Uterus (tissue), 2 donors: ENCODE data around the gene CYBRD1.

ENCODE experiments used
- POLR2A ChIP-seq, 2 donors: fragments of 450-650 bp; IDR thresholded peaks; one replicate each; pipeline ENCODE4 v1.6.1; 2016; ENCODE audit warnings: antibody characterized with exemption in 2 of 2, mild to moderate bottlenecking in 1 of 2, moderate library complexity in 1 of 2
- TF ChIP-seq, protein P1 (sequence below), 4 experiments: fragments of 200-600 bp in 2 of 4; fragments of 450-650 bp in 2 of 4; sonication (generic) in 2 of 4; IDR thresholded peaks; one replicate each; pipeline ENCODE4 v1.5.1; 2016 to 2019; ENCODE audit warnings: antibody characterized with exemption in 4 of 4, mild to moderate bottlenecking in 2 of 4, moderate library complexity in 1 of 4

DNA sequence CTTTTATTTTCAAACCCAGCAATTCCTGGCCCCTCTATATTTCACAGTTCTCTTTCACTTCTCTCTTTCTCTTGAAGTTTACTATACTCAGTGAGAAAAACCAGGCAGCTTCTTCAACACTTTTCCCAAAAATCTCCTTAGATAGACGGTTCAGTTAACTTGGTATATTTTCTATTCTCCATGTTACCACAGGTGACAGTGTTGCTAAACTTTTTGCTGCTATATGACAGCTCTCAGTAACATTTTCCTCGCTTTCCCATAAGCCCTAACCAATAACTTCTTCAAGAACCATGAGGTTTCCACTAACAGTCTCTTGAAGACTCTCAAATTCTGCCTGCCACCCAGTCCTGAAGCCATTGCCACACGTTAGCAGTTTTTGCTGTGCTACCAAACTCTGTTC, 45.8 kb downstream of the CYBRD1 start:
- TF ChIP-seq POLR2A (IDR thresholded peaks at IDR 0.05) = no peak
- TF ChIP-seq, protein P1, sequence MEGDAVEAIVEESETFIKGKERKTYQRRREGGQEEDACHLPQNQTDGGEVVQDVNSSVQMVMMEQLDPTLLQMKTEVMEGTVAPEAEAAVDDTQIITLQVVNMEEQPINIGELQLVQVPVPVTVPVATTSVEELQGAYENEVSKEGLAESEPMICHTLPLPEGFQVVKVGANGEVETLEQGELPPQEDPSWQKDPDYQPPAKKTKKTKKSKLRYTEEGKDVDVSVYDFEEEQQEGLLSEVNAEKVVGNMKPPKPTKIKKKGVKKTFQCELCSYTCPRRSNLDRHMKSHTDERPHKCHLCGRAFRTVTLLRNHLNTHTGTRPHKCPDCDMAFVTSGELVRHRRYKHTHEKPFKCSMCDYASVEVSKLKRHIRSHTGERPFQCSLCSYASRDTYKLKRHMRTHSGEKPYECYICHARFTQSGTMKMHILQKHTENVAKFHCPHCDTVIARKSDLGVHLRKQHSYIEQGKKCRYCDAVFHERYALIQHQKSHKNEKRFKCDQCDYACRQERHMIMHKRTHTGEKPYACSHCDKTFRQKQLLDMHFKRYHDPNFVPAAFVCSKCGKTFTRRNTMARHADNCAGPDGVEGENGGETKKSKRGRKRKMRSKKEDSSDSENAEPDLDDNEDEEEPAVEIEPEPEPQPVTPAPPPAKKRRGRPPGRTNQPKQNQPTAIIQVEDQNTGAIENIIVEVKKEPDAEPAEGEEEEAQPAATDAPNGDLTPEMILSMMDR (IDR thresholded peaks at IDR 0.05) = no peak
